HepG2 (cell line): Measurements from ENCODE around the gene CDH8.

ENCODE experiments used
- CBX2 ChIP-seq, 2 experiments: fragments of 200-600 bp in 1 of 2; sonication (generic); formaldehyde crosslinking in 1 of 2; IDR thresholded peaks; 2 replicates each; pipeline versions ENCODE4 v1.7.0 to v1.8.1; 2018 to 2022; ENCODE audit warnings: low read depth in 2 of 2, low read length in 1 of 2, mild to moderate bottlenecking in 1 of 2, missing genetic modification reagents in 1 of 2
- CTCF ChIP-seq: sonication (generic); formaldehyde crosslinking; IDR thresholded peaks from 2 replicates; pipeline ENCODE4 v1.5.0; 2020; ENCODE audit warnings: mild to moderate bottlenecking, missing genetic modification reagents, moderate library complexity
- IKZF1 ChIP-seq: fragments of 450-650 bp; IDR thresholded peaks from 2 replicates; pipeline ENCODE4 v1.7.1; 2016
- NBN ChIP-seq: fragments of 450-650 bp; conservative IDR thresholded peaks from 2 replicates; pipeline ENCODE4 v1.6.1; 2017
- NFIB ChIP-seq: sonication (generic); formaldehyde crosslinking; IDR thresholded peaks from 2 replicates; pipeline ENCODE4 v1.9.0; 2021; ENCODE audit warnings: missing genetic modification reagents, mild to moderate bottlenecking, borderline replicate concordance
- REXO4 ChIP-seq: sonication (generic); formaldehyde crosslinking; IDR thresholded peaks from 2 replicates; pipeline ENCODE4 v1.8.0; 2022; ENCODE audit warnings: missing genetic modification reagents, mild to moderate bottlenecking, borderline replicate concordance
- SKI ChIP-seq: fragments of 450-650 bp; IDR thresholded peaks from one replicate; pipeline ENCODE4 v1.6.1; 2018; ENCODE audit warnings: mild to moderate bottlenecking; ENCODE audit not compliant: partially characterized antibody
- TCF12 ChIP-seq, 2 experiments: fragments of 450-650 bp in 1 of 2; sonication (generic) in 1 of 2; formaldehyde crosslinking in 1 of 2; IDR thresholded peaks; 2 replicates each; pipeline versions ENCODE4 v1.6.1 to v1.8.0; 2017 to 2022; ENCODE audit warnings: antibody characterized with exemption in 1 of 2, mild to moderate bottlenecking in 1 of 2, missing genetic modification reagents in 1 of 2, moderate library complexity in 1 of 2
- ZBTB7A ChIP-seq: sonication (generic); formaldehyde crosslinking; IDR thresholded peaks from 2 replicates; pipeline ENCODE4 v1.8.0; 2022; ENCODE audit warnings: mild to moderate bottlenecking, missing genetic modification reagents
- TF ChIP-seq, protein P1 (sequence below): sonication (generic); formaldehyde crosslinking; IDR thresholded peaks from 2 replicates; pipeline ENCODE4 v1.5.0; 2020; ENCODE audit warnings: missing genetic modification reagents
- TF ChIP-seq, protein P2 (sequence below): sonication (generic); formaldehyde crosslinking; IDR thresholded peaks from 2 replicates; pipeline ENCODE4 v1.4.0; 2020; ENCODE audit warnings: missing genetic modification reagents

DNA sequence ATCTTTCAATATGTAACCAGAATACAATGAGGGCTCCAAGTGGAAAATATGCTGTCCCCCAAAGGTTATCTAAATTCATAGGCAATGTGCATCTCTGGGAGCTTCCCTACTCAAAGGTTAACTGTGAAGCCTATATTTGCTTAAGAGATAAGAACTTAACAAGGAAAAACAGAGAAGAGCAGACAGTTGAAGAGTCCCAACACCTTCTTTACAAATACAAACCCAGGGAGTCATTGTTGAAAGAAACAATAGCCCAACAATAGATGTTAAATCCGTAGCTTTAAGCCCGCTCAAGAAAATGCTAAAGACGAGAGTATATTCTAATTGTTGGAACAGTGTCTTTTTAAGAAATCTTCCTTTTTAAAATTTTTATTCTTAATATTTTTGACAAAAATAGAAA lies 87.8 kb downstream of the CDH8 start:
- TF ChIP-seq TCF12 (IDR thresholded peaks at IDR 0.05) (no peak), TCF12 (CRISPR knock-in tag; IDR thresholded peaks at IDR 0.05) (no peak), IKZF1 (no peak), SKI (no peak), ZBTB7A (CRISPR knock-in tag) (no peak), CTCF (CRISPR knock-in tag) (no peak), NBN (no peak), CBX2 (IDR thresholded peaks at IDR 0.05; ENCODE audit: low read depth, low read length) (no peak), CBX2 (CRISPR knock-in tag; IDR thresholded peaks at IDR 0.05; ENCODE audit: low read depth) (no peak), NFIB (CRISPR knock-in tag) (no peak), REXO4 (CRISPR knock-in tag) (no peak)
- TF ChIP-seq, protein P1, sequence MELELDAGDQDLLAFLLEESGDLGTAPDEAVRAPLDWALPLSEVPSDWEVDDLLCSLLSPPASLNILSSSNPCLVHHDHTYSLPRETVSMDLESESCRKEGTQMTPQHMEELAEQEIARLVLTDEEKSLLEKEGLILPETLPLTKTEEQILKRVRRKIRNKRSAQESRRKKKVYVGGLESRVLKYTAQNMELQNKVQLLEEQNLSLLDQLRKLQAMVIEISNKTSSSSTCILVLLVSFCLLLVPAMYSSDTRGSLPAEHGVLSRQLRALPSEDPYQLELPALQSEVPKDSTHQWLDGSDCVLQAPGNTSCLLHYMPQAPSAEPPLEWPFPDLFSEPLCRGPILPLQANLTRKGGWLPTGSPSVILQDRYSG (CRISPR knock-in tag): no peak
- TF ChIP-seq, protein P2, sequence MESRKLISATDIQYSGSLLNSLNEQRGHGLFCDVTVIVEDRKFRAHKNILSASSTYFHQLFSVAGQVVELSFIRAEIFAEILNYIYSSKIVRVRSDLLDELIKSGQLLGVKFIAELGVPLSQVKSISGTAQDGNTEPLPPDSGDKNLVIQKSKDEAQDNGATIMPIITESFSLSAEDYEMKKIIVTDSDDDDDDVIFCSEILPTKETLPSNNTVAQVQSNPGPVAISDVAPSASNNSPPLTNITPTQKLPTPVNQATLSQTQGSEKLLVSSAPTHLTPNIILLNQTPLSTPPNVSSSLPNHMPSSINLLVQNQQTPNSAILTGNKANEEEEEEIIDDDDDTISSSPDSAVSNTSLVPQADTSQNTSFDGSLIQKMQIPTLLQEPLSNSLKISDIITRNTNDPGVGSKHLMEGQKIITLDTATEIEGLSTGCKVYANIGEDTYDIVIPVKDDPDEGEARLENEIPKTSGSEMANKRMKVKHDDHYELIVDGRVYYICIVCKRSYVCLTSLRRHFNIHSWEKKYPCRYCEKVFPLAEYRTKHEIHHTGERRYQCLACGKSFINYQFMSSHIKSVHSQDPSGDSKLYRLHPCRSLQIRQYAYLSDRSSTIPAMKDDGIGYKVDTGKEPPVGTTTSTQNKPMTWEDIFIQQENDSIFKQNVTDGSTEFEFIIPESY (CRISPR knock-in tag): no peak
